Muscle layer of duodenum (tissue), 2 donors: ENCODE data around the gene COMMD7.
"Not testable (repeated sequence)": the region's sequence is repeated elsewhere in the genome, so short reads cannot be mapped to it uniquely, and the experiment has no call there.

Experiments used
- H3K27ac ChIP-seq: one replicate; pipeline ENCODE4 v1.7.0; 2013; ENCODE audit warnings: mild to moderate bottlenecking, low read length
- H3K27me3 ChIP-seq: one replicate; pipeline ENCODE4 v1.7.0; 2013; ENCODE audit warnings: low read depth, mild to moderate bottlenecking, control low read depth, low read length
- H3K36me3 ChIP-seq, 2 donors: one replicate each; pipeline ENCODE4 v1.7.0; 2013; ENCODE audit warnings: low read length in 2 of 2, control low read depth in 1 of 2, mild to moderate bottlenecking in 1 of 2; ENCODE audit not compliant: insufficient read depth in 2 of 2, control insufficient read depth in 1 of 2
- H3K4me1 ChIP-seq, 2 donors: one replicate each; pipeline ENCODE4 v1.7.0; 2013; ENCODE audit warnings: low read length in 2 of 2, mild to moderate bottlenecking in 2 of 2, control low read depth in 1 of 2, moderate library complexity in 1 of 2; ENCODE audit not compliant: insufficient read depth in 2 of 2, control insufficient read depth in 1 of 2
- H3K4me3 ChIP-seq, 2 donors: one replicate each; pipeline ENCODE4 v1.7.0; 2013; ENCODE audit warnings: low read length in 2 of 2, low read depth in 1 of 2, mild to moderate bottlenecking in 1 of 2
- H3K9me3 ChIP-seq, 2 donors: one replicate each; pipeline ENCODE4 v1.7.0; 2013; ENCODE audit warnings: low read length in 2 of 2, control low read depth in 1 of 2, mild to moderate bottlenecking in 1 of 2; ENCODE audit not compliant: control insufficient read depth in 1 of 2
- donor health status: healthy.

The COMMD7 gene

DNA sequence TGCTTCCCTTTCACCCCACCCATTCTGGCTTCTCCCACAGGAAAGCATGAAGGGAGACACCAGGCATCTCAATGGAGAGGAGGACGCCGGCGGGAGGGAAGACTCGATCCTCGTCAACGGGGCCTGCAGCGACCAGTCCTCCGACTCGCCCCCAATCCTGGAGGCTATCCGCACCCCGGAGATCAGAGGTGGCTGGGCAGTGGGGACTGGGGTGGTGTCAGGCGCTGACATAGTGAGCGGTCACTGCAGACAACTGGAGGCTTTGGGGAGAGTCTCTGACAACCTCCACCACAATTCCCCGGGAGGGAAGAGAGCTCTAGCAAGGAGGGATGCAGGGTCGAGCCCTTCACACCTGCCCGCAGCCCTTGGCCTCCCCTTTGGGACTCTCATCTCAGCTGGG, 37.0 kb upstream of the COMMD7 start:
- Histone ChIP-seq H3K9me3 (no peaks in the 10 kb centered on the region), H3K4me1 (no peaks in the 10 kb centered on the region), H3K4me3 (no peak overlapping the region), H3K36me3 (no peaks in the 10 kb centered on the region), H3K27ac (no peak overlapping the region), H3K27me3 (no peaks in the 10 kb centered on the region)

GRCh38 chr20:32779500-32780211, 36.4 kb upstream of the COMMD7 start:
- no peaks in the 10 kb centered on the region for H3K36me3 ChIP-seq
- no peaks in the 10 kb centered on the region for H3K4me1 ChIP-seq
- H3K27me3 ChIP-seq, result no peaks in the 10 kb centered on the region
- no peaks in the 10 kb centered on the region for H3K9me3 ChIP-seq
- no peak overlapping the region for H3K4me3 ChIP-seq
- H3K27ac ChIP-seq, result no peak overlapping the region

- Histone ChIP-seq H3K4me1 (no peaks in the 10 kb centered on the region), H3K27ac (no peak overlapping the region), H3K36me3 (no peaks in the 10 kb centered on the region), H3K9me3 (no peaks in the 10 kb centered on the region), H3K4me3 (no peak overlapping the region), H3K27me3 (no peaks in the 10 kb centered on the region)
Measured at GRCh38 chr20:32777177-32777956, 34.1 kb upstream of the COMMD7 start.

DNA sequence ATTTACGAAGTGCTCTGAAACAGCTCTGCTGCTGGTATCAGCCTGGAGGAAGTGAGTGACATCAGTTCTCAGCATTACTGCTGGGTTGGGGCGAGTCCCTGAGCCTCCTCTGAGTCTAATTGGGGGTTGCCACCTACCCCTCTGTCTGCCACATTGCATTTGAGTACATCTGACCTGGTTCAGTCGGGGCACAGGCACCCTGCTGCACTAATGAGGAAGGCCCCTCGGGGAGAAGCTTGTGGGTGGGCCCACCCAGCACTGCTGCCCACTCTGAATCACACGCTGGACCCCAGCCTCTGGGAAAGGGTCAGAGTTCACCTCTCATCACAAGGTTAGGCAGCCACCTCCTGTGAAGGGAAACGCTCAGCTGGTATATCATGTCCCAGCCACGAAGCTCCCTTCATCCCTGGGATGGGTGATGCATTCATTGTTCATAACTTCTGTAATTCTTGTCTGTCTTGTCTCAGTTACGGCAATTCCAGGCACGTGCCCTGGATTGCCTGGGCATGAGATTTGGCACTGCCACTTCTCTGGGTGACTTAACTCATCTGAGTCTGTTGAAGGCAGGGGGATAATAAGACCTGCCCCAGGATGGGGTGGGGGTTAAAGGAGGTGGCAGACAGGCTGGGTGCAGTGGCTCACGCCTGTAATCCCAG, 32.2 kb upstream of the COMMD7 start:
- no peaks in the 10 kb centered on the region for H3K36me3 ChIP-seq
- no peak overlapping the region for H3K27ac ChIP-seq
- H3K9me3 ChIP-seq, result no peaks in the 10 kb centered on the region
- H3K27me3 ChIP-seq, result no peaks in the 10 kb centered on the region
- no peaks in the 10 kb centered on the region for H3K4me1 ChIP-seq
- no peak overlapping the region for H3K4me3 ChIP-seq

GRCh38 chr20:32773855-32774254, 30.6 kb upstream of the COMMD7 start:
- no peak overlapping the region for H3K27ac ChIP-seq
- H3K4me3 ChIP-seq, result no peak overlapping the region
- H3K9me3 ChIP-seq, result no peaks in the 10 kb centered on the region
- H3K36me3 ChIP-seq, result no peaks in the 10 kb centered on the region
- no peaks in the 10 kb centered on the region for H3K27me3 ChIP-seq
- H3K4me1 ChIP-seq, result no peaks in the 10 kb centered on the region

DNA sequence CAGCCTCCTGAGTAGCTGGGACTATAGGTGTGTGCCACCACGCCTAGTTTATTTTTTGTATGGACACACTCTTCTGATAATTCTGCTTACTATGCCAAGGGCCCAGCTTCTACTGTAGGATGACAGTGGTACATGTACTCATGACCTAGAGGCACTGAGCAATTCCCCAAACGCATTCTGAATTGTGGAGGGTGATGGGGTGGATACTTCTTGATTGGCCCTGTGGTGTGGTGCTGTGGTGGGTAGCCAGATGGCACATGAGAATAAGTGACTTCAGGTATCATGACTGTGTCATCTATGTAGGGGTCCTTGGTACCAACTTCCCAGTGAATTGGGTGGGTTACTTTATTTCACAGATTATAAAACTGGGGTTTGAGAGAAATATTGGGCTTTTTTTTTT, 30.0 kb upstream of the COMMD7 start:
- no peaks in the 10 kb centered on the region for H3K9me3 ChIP-seq
- no peaks in the 10 kb centered on the region for H3K36me3 ChIP-seq
- no peaks in the 10 kb centered on the region for H3K27me3 ChIP-seq
- H3K27ac ChIP-seq, result no peak overlapping the region
- no peak overlapping the region for H3K4me3 ChIP-seq
- H3K4me1 ChIP-seq, result no peaks in the 10 kb centered on the region

DNA sequence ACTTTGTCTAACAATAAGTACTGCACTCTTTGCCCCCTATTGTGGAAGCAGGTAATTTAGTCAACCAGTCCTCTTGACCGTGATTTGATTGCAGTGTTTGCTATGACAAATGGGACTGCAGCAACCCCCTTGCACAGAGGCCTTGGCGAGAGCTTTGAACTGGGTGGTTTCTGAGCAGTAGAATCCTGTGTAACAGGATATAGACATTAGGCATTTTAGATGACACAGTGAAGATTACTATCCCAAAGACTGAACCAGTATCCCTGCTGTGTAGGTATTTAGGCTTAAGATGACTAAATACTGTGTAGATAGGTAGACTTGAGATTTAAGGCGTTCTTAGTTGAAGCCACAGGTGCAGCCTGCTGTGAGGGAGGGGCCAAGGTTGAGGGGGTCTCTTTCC, 28.8 kb upstream of the COMMD7 start:
- no peak overlapping the region for H3K4me3 ChIP-seq
- no peaks in the 10 kb centered on the region for H3K36me3 ChIP-seq
- no peaks in the 10 kb centered on the region for H3K4me1 ChIP-seq
- H3K9me3 ChIP-seq, result no peaks in the 10 kb centered on the region
- no peak overlapping the region for H3K27ac ChIP-seq
- no peaks in the 10 kb centered on the region for H3K27me3 ChIP-seq

- Histone ChIP-seq H3K27me3 (no peaks in the 10 kb centered on the region), H3K27ac (no peak overlapping the region), H3K4me1 (peaks cover 0 to 11% of the 10 kb centered on the region in 2 donors), H3K9me3 (no peaks in the 10 kb centered on the region), H3K4me3 (no peak overlapping the region), H3K36me3 (no peaks in the 10 kb centered on the region)
Measured at GRCh38 chr20:32767418-32768198, 24.3 kb upstream of the COMMD7 start.

DNA sequence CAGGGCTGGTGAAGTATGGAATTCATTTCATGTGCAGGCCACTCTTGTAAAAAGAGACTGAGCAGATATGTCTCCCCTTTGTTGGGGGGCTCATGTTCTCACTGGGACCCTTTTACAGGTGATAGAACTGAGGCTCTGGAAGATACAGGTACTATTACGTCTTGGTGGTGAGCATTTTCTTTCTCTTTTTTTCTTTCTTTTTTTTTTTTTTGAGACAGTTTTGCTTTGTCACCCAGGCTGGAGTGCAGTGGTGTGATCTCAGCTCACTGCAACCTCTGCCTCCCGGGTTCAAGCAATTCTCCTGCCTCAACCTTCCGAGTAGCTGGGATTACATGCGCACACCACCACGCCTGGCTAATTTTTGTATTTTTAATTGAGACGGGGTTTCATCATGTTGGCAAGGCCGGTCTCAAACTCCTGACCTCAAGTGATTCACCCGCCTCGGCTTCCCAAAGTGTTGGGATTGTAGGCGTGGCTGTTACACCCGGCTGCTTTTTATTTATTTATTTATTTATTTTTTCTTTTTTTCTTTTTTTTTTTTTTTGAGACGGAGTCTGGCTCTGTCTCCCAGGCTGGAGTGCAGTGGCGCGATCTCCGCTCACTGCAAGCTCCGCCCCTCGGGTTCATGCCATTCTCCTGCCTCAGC, 22.1 kb upstream of the COMMD7 start:
- H3K27ac ChIP-seq, H3K4me3 ChIP-seq, H3K9me3 ChIP-seq, H3K27me3 ChIP-seq, H3K36me3 ChIP-seq: not testable (repeated sequence)
- peaks cover 0 to 16% of the 10 kb centered on the region in 2 donors for H3K4me1 ChIP-seq

DNA sequence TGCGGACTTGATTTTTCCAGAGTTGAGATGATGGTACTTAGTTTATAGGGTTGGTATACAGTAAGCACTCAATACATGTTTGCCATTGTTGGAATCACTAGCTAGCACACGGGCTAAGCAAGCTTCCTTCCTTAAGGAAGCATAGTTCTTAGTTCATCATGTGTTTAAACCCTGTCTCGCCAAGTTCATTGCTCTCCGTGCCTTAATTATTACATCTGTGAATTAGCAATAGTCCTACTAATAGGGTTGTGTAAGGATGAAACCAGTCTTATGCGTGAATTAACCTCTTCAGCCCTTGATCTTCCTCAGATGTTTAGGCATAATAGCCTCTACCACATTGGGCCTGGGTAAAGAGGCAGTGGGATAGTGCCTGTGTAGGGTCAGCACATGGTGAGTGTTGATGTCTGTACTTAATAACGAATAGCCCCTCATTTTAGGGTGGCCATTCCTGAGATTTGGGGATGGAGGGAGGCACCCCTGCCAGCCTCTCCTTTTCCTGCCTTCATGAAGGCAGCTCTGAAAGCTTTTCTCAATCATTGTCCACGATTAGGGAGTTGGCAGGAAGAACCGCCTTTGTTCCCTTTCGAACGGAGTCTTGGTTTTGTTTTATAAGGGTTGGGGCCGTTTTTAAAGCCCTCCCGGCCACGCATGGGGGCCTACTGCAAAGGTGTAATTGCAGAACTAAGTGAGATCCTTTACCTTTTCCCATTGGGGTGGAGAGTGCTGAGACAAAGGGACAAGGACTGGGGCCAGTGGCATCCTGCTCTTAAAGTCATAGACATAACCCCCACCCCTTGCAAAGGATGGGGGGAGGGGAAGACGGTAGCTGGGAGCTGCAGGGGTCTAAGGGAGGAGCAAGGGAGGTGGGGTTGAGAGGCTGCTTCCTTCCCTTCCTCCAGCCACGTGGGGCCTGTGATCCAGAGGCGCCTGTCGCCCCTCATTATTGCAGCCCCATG, 21.0 kb upstream of the COMMD7 start:
- H3K4me1 ChIP-seq, result peaks cover 0 to 16% of the 10 kb centered on the region in 2 donors
- no peak overlapping the region for H3K27ac ChIP-seq
- no peaks in the 10 kb centered on the region for H3K9me3 ChIP-seq
- H3K4me3 ChIP-seq, result no peak overlapping the region
- no peaks in the 10 kb centered on the region for H3K36me3 ChIP-seq
- H3K27me3 ChIP-seq, result no peaks in the 10 kb centered on the region
